PC-9 (cell line): ENCODE data around the gene NEB.

Experiments
- EZH2 ChIP-seq: fragments of 200-600 bp; sonication (generic); IDR thresholded peaks from 2 replicates; pipeline ENCODE4 v1.8.0; 2017; ENCODE audit warnings: antibody characterized with exemption, low read depth
- TF ChIP-seq, protein P1 (sequence below): fragments of 200-600 bp; sonication (generic); conservative IDR thresholded peaks from 2 replicates; pipeline ENCODE4 v1.6.1; 2017; ENCODE audit warnings: mixed run types, antibody characterized with exemption, mild to moderate bottlenecking, moderate library complexity

DNA sequence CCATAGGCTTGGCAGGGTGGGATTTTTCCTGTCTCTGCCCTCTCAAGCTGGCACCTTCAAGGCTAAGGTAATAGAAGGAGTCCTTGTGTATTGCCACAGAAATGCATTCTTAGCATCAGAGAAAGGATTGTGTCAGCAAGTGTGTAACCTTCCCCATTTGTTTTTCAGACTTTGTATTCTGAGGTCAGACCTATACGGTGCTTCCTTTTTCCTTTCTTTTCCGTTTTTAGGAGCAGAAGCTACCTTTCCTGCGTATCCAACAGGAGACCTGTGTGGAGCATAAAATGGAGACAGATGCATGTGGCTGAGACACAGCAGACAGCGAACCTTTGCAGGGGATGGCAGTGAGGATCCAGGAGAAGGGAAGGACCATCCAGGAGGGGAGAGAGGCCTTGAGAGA lies 47.4 kb upstream of the NEB start:
- TF ChIP-seq, protein P1, sequence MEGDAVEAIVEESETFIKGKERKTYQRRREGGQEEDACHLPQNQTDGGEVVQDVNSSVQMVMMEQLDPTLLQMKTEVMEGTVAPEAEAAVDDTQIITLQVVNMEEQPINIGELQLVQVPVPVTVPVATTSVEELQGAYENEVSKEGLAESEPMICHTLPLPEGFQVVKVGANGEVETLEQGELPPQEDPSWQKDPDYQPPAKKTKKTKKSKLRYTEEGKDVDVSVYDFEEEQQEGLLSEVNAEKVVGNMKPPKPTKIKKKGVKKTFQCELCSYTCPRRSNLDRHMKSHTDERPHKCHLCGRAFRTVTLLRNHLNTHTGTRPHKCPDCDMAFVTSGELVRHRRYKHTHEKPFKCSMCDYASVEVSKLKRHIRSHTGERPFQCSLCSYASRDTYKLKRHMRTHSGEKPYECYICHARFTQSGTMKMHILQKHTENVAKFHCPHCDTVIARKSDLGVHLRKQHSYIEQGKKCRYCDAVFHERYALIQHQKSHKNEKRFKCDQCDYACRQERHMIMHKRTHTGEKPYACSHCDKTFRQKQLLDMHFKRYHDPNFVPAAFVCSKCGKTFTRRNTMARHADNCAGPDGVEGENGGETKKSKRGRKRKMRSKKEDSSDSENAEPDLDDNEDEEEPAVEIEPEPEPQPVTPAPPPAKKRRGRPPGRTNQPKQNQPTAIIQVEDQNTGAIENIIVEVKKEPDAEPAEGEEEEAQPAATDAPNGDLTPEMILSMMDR: no peak
- TF ChIP-seq EZH2: no peak
